ENCODE data around the gene FAM13B. TPM values are rescaled to one million over a fixed set of nuclear protein-coding genes. Genes with fewer than 3 reads are reported as not detected.

Gene FAM13B
- total RNA-seq, 2 experiments from 2014 or later, result 33.1 to 36.7 TPM

DNA sequence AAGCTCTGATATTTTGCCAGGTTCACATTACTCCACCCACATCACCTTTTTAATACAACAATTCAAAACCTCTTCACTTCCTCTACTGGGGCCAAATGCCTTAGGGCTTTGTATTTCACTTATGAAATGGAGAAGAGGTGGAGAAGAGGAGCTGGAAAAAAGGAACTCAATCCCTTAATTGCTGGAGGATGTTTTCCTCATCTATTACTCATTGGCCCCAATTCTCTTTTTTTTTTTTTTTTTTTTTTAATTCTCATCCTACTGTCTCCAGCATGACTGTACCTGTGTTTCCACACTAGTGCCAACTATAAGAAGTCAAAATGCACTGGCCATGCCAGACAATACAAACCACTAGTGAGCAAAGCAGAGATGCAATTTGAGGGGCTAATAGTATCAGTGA is 20.9 kb downstream of the FAM13B start:
- CTCF ChIA-PET, result no interaction called here
- H3K4me3 ChIP-seq (ENCODE audit: low read length), result no peak overlapping the region
- Mint-ChIP-seq H3K27ac (no peak overlapping the region), H3K9me3 (no peaks in the 10 kb centered on the region), H3K4me1 (ENCODE audit: low read depth) (peaks cover 11% of the 10 kb centered on the region), H3K27me3 (no peaks in the 10 kb centered on the region), H3K4me3 (no peak overlapping the region), H3K36me3 (ENCODE audit: low read depth) (peaks cover 90% of the 10 kb centered on the region)
- H3K36me3 ChIP-seq (ENCODE audit: insufficient read depth, low read length), result peaks cover 75% of the 10 kb centered on the region
- no peak for TF ChIP-seq CTCF (IDR thresholded peaks at IDR 0.05)
- no peaks in the 10 kb centered on the region for H3K27me3 ChIP-seq (ENCODE audit: control insufficient read depth in 1 of 2, insufficient read depth in 2 of 2, low read length in 2 of 2)
- POLR2A ChIA-PET, result no interaction called here
- H3K9me3 ChIP-seq (ENCODE audit: control insufficient read depth in 1 of 2, insufficient read depth in 1 of 2, low read length in 2 of 2), result no peaks in the 10 kb centered on the region
- H3K27ac ChIP-seq (ENCODE audit: low read depth in 1 of 2, low read length in 2 of 2), result no peak overlapping the region
- DNase-seq, result no peak
- no peaks in the 10 kb centered on the region for H3K4me1 ChIP-seq (ENCODE audit: insufficient read depth, low read length)
- ATAC-seq (ENCODE audit: poor library complexity), result no peak
- intact Hi-C loops (cut with DNase I, micrococcal nuclease), result no loop called here

GRCh38 chr5:138000102-138000723 is 32.7 kb downstream of the FAM13B start:
- no peak overlapping the region for H3K27ac ChIP-seq (ENCODE audit: low read depth in 1 of 2, low read length in 2 of 2)
- DNase-seq (no peak), ATAC-seq (ENCODE audit: poor library complexity) (no peak)
- CTCF ChIA-PET, result interaction anchor here (1.1 to 1.5 kb wide), 3 partner anchors 9 to 40 kb away, joined by 3 to 5 read pairs (median 5); no protein-coding TSS in a partner anchor
- no peak overlapping the region for H3K4me3 Mint-ChIP-seq
- peaks cover 0 to 5% of the 10 kb centered on the region in 2 experiments for H3K9me3 ChIP-seq (ENCODE audit: control insufficient read depth in 1 of 2, insufficient read depth in 1 of 2, low read length in 2 of 2)
- H3K27me3 Mint-ChIP-seq, result no peaks in the 10 kb centered on the region
- no peak overlapping the region for H3K4me3 ChIP-seq (ENCODE audit: low read length)
- H3K9me3 Mint-ChIP-seq, result no peaks in the 10 kb centered on the region
- H3K27ac Mint-ChIP-seq, result no peak overlapping the region
- H3K4me1 Mint-ChIP-seq (ENCODE audit: low read depth), result peaks cover 41% of the 10 kb centered on the region
- H3K36me3 ChIP-seq (ENCODE audit: insufficient read depth, low read length), result peaks cover 40% of the 10 kb centered on the region
- POLR2A ChIA-PET, result no interaction called here
- no peaks in the 10 kb centered on the region for H3K27me3 ChIP-seq (ENCODE audit: control insufficient read depth in 1 of 2, insufficient read depth in 2 of 2, low read length in 2 of 2)
- peaks cover 5% of the 10 kb centered on the region for H3K4me1 ChIP-seq (ENCODE audit: insufficient read depth, low read length)
- peaks cover 77% of the 10 kb centered on the region for H3K36me3 Mint-ChIP-seq (ENCODE audit: low read depth)
- no peak for TF ChIP-seq CTCF (IDR thresholded peaks at IDR 0.05)
- intact Hi-C loops (cut with DNase I, micrococcal nuclease), result no loop called here

- ATAC-seq (ENCODE audit: poor library complexity), result no peak
- Mint-ChIP-seq H3K9me3 (no peaks in the 10 kb centered on the region), H3K4me3 (no peak overlapping the region), H3K27me3 (no peaks in the 10 kb centered on the region), H3K4me1 (ENCODE audit: low read depth) (peaks cover 46% of the 10 kb centered on the region), H3K36me3 (ENCODE audit: low read depth) (peaks cover 82% of the 10 kb centered on the region), H3K27ac (no peak overlapping the region)
- H3K4me3 ChIP-seq (ENCODE audit: low read length), result no peak overlapping the region
- peaks cover 0 to 5% of the 10 kb centered on the region in 2 experiments for H3K9me3 ChIP-seq (ENCODE audit: control insufficient read depth in 1 of 2, insufficient read depth in 1 of 2, low read length in 2 of 2)
- CTCF ChIA-PET, result no interaction called here
- intact Hi-C loops (cut with DNase I, micrococcal nuclease), result no loop called here
- peaks cover 29% of the 10 kb centered on the region for H3K36me3 ChIP-seq (ENCODE audit: insufficient read depth, low read length)
- H3K27me3 ChIP-seq (ENCODE audit: control insufficient read depth in 1 of 2, insufficient read depth in 2 of 2, low read length in 2 of 2), result no peaks in the 10 kb centered on the region
- no peak overlapping the region for H3K27ac ChIP-seq (ENCODE audit: low read depth in 1 of 2, low read length in 2 of 2)
- H3K4me1 ChIP-seq (ENCODE audit: insufficient read depth, low read length), result peaks cover 5% of the 10 kb centered on the region
- DNase-seq, result peak in 2 of 14 experiments; percentile 4 to 7
- no peak for TF ChIP-seq CTCF (IDR thresholded peaks at IDR 0.05)
- POLR2A ChIA-PET, result interaction anchor here (0.6 kb wide), 1 partner anchor 32 kb away, joined by 3 read pairs; no protein-coding TSS in a partner anchor
Measured at GRCh38 chr5:137997726-137998213, 35.1 kb downstream of the FAM13B start.
